CD4-positive, alpha-beta T cell (primary cell): Measurements from ENCODE around the gene ADRA2B. TPM values are rescaled to one million over a fixed set of nuclear protein-coding genes. Genes with fewer than 3 reads are reported as not detected.
A peak's percentile ranks its signal among the peaks of the same experiment; 100 is the strongest.

Source experiments
- ATAC-seq: fragments of 200-7000 bp; cut with Tn5 transposase; one replicate; pipeline ENCODE4 v1.10.0; 2022; ENCODE audit warnings: mild to moderate bottlenecking; ENCODE audit not compliant: poor library complexity
- CTCF ChIA-PET: fragments of 350-600 bp; sonication (Branson Sonifier 250); formaldehyde crosslinking; loops from one replicate; lab custom pipeline; 2021; ENCODE audit warnings: antibody characterized with exemption, inconsistent platforms; lab: Charles Lee
- POLR2A ChIA-PET: fragments of 350-600 bp; sonication (Branson Sonifier 250); formaldehyde crosslinking; loops from one replicate; lab custom pipeline; 2021; ENCODE audit warnings: antibody characterized with exemption, inconsistent platforms; lab: Charles Lee
- DNase-seq, 14 experiments: peaks; one replicate each; pipeline ENCODE4 v3.0.0-alpha.2; 2013 to 2020; ENCODE audit warnings: mixed read lengths in 2 of 14
- H3K27ac ChIP-seq, 2 donors: one replicate each; pipeline versions ENCODE4 v1.5.1 to v1.7.0; 2013; ENCODE audit warnings: low read length in 2 of 2, low read depth in 1 of 2, mild to moderate bottlenecking in 1 of 2
- H3K27me3 ChIP-seq, 2 experiments: 1 replicate in 1 of 2; 2 replicates in 1 of 2; pipeline versions ENCODE4 v1.6.1 to v1.7.0; 2013; ENCODE audit warnings: low read length in 2 of 2, control low read depth in 1 of 2, mild to moderate bottlenecking in 1 of 2, moderate library complexity in 1 of 2; ENCODE audit not compliant: insufficient read depth in 2 of 2, control insufficient read depth in 1 of 2
- H3K36me3 ChIP-seq: one replicate; pipeline ENCODE4 v1.6.1; 2013; ENCODE audit warnings: low read length, control low read depth; ENCODE audit not compliant: insufficient read depth
- H3K4me1 ChIP-seq: one replicate; pipeline ENCODE4 v1.6.1; 2013; ENCODE audit warnings: low read length, control low read depth; ENCODE audit not compliant: insufficient read depth
- H3K4me3 ChIP-seq: one replicate; pipeline ENCODE4 v1.5.1; 2013; ENCODE audit warnings: mild to moderate bottlenecking, low read length, moderate library complexity
- H3K9me3 ChIP-seq, 2 experiments: 1 replicate in 1 of 2; 2 replicates in 1 of 2; pipeline versions ENCODE4 v1.6.1 to v1.7.0; 2013; ENCODE audit warnings: low read length in 2 of 2, mild to moderate bottlenecking in 2 of 2, control low read depth in 1 of 2, moderate library complexity in 1 of 2; ENCODE audit not compliant: control insufficient read depth in 1 of 2, insufficient read depth in 1 of 2
- H3K27ac Mint-ChIP-seq: one replicate; pipeline ENCODE4 v1.8.0; 2020; ENCODE audit warnings: mixed read lengths
- H3K27me3 Mint-ChIP-seq: one replicate; pipeline ENCODE4 v1.8.0; 2021; ENCODE audit warnings: mixed read lengths
- H3K36me3 Mint-ChIP-seq: one replicate; pipeline ENCODE4 v1.8.0; 2021; ENCODE audit warnings: low read depth, mixed read lengths
- H3K4me1 Mint-ChIP-seq: one replicate; pipeline ENCODE4 v1.8.0; 2021; ENCODE audit warnings: low read depth, mixed read lengths
- H3K4me3 Mint-ChIP-seq: one replicate; pipeline ENCODE4 v1.8.0; 2020; ENCODE audit warnings: mild to moderate bottlenecking, mixed read lengths
- H3K9me3 Mint-ChIP-seq: one replicate; pipeline ENCODE4 v1.8.0; 2020; ENCODE audit warnings: mixed read lengths
- intact Hi-C, 2 experiments: fragments of 100-400 bp; cut with DNase I in 1 of 2; cut with micrococcal nuclease in 1 of 2; formaldehyde crosslinking; loops; one replicate each; pipeline versions ENCODE4 v1.15.1 to v1.9.0; 2023 to 2025; cut with DNase I, micrococcal nuclease
- total RNA-seq, 174 experiments: library from RNA in 2 of 174; stranded (reverse) in 2 of 174; gene quantifications; one replicate each; pipeline ENCODE4 v1.2.3 and lab custom pipeline; 2021 to 2026
- TF ChIP-seq, protein P1 (sequence below): fragments of 200-600 bp; IDR thresholded peaks from one replicate; pipeline ENCODE4 v1.8.0; 2022; ENCODE audit warnings: antibody characterized with exemption, mild to moderate bottlenecking

ADRA2B gene
- total RNA-seq, 2 experiments from 2014 or later = 0.52 to 0.84 TPM

GRCh38 chr2:96099861-96100798 lies 16.2 kb downstream of the ADRA2B start:
- H3K27ac Mint-ChIP-seq = no peak overlapping the region
- H3K36me3 ChIP-seq = no peaks in the 10 kb centered on the region
- no peaks in the 10 kb centered on the region for H3K36me3 Mint-ChIP-seq
- no peak overlapping the region for H3K4me3 ChIP-seq
- no peak overlapping the region for H3K4me3 Mint-ChIP-seq
- intact Hi-C loops = no loop called here
- no peak overlapping the region for H3K27ac ChIP-seq
- H3K27me3 Mint-ChIP-seq = no peaks in the 10 kb centered on the region
- ChIA-PET POLR2A (no interaction called here), CTCF (no interaction called here)
- H3K9me3 ChIP-seq = peaks cover 3 to 10% of the 10 kb centered on the region in 2 experiments
- DNase-seq (peak in 2 of 14 experiments; percentile 17 to 25), ATAC-seq (no peak)
- TF ChIP-seq, protein P1, sequence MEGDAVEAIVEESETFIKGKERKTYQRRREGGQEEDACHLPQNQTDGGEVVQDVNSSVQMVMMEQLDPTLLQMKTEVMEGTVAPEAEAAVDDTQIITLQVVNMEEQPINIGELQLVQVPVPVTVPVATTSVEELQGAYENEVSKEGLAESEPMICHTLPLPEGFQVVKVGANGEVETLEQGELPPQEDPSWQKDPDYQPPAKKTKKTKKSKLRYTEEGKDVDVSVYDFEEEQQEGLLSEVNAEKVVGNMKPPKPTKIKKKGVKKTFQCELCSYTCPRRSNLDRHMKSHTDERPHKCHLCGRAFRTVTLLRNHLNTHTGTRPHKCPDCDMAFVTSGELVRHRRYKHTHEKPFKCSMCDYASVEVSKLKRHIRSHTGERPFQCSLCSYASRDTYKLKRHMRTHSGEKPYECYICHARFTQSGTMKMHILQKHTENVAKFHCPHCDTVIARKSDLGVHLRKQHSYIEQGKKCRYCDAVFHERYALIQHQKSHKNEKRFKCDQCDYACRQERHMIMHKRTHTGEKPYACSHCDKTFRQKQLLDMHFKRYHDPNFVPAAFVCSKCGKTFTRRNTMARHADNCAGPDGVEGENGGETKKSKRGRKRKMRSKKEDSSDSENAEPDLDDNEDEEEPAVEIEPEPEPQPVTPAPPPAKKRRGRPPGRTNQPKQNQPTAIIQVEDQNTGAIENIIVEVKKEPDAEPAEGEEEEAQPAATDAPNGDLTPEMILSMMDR = no peak
- H3K4me1 Mint-ChIP-seq = no peaks in the 10 kb centered on the region
- no peaks in the 10 kb centered on the region for H3K9me3 Mint-ChIP-seq
- H3K27me3 ChIP-seq = no peaks in the 10 kb centered on the region
- H3K4me1 ChIP-seq = no peaks in the 10 kb centered on the region

DNA sequence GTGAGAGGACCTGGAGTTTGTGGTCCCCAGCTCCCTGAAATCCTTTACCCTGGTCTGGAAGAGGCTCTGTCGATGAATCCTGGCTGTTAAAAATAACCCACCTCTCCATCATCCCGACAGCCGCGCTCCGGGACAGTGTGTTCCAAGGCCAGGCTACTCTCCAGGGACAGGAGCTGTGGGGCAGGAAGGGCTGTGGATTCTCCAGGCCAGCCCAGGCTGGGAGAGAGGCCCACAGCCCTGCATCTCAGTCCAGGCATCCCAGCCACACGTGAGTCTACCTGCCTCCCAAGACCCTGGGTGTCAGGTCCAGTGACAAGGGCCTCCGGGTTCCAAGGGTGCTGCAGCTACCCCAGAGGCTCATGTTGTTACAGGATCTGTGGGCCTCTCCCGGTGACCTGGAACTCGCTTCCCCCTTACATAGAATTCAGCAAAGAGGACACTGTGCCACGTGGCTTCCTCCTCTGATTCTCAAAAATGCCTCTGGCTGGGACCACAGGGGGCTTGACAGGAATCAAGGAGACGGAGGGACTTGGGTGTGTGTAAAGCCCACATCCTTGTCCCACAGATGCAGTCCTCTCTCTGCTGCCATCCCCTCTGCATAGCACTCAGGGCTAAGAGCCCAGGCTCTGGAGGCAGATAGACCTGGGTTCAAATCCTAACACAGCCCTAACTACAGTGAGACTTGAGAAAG lies 17.3 kb downstream of the ADRA2B start:
- no peaks in the 10 kb centered on the region for H3K9me3 ChIP-seq
- DNase-seq (peak in 2 of 14 experiments; percentile 5 to 17), ATAC-seq (no peak)
- H3K4me1 ChIP-seq = no peaks in the 10 kb centered on the region
- H3K27ac Mint-ChIP-seq = no peak overlapping the region
- H3K4me3 ChIP-seq = no peak overlapping the region
- H3K4me1 Mint-ChIP-seq = no peaks in the 10 kb centered on the region
- no peaks in the 10 kb centered on the region for H3K27me3 ChIP-seq
- no peaks in the 10 kb centered on the region for H3K36me3 ChIP-seq
- no peaks in the 10 kb centered on the region for H3K9me3 Mint-ChIP-seq
- H3K27ac ChIP-seq = no peak overlapping the region
- no peaks in the 10 kb centered on the region for H3K36me3 Mint-ChIP-seq
- intact Hi-C loops = no loop called here
- ChIA-PET CTCF (interaction anchor here (0.7 kb wide), 1 partner anchor 75 kb away, joined by 3 read pairs; no protein-coding TSS in a partner anchor), POLR2A (no interaction called here)
- TF ChIP-seq, protein P1 = no peak
- H3K4me3 Mint-ChIP-seq = no peak overlapping the region
- no peaks in the 10 kb centered on the region for H3K27me3 Mint-ChIP-seq

DNA sequence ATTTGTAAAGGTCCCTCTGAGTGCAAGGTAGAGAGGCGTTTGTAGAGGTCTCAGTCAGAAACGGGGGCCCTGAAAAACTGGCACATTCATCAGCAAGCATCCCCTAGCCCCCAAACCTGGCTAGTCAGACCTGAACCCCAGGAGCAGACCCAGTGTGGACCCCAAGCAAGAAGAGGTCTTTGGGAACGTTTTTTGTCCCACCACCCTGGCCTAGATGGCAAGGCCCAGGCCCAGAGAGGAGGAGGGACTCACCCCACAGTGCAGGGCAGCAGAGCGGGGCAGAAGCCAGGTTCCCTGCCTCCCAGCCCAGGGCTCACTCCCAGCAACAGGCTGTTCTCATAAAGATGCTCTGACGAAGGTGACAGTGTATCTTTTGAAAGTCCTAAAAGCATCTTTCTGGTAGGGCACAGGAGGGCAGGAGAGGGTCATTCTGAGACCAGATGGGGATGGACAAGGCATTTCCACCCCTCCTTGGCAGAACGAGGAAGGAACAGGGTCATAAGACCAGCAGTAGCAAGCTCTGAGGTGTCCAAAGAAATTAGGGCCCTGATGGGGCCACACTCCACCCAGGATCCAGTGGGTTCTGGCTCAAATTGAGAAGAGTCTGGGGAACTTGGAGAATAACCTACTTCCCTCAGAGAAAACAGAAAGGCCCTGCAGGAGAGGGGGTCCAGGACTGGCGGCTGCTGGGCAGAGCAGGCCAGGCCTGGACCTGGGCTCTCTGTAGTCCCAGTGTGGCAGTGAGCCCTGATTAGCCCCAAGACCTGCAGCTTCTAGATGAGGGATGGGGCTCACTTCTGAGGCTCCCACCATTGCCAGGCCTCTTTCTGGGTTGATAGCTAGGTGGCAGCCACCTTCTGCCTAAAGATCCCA lies 18.2 kb downstream of the ADRA2B start:
- Histone ChIP-seq H3K4me3 (no peak overlapping the region), H3K9me3 (no peaks in the 10 kb centered on the region), H3K4me1 (no peaks in the 10 kb centered on the region), H3K36me3 (no peaks in the 10 kb centered on the region), H3K27ac (no peak overlapping the region), H3K27me3 (no peaks in the 10 kb centered on the region)
- TF ChIP-seq, protein P1 = no peak
- Mint-ChIP-seq H3K9me3 (no peaks in the 10 kb centered on the region), H3K36me3 (no peaks in the 10 kb centered on the region), H3K27me3 (no peaks in the 10 kb centered on the region), H3K27ac (no peak overlapping the region), H3K4me1 (no peaks in the 10 kb centered on the region), H3K4me3 (no peak overlapping the region)
- CTCF ChIA-PET = interaction anchor here (0.7 kb wide), 1 partner anchor 76 kb away, joined by 3 read pairs; no protein-coding TSS in a partner anchor
- intact Hi-C loops = no loop called here
- ATAC-seq = no peak
- POLR2A ChIA-PET = no interaction called here
- DNase-seq = peak in 2 of 14 experiments; percentile 6 to 13
